ENCODE data around the gene DSCAM. TPM values are rescaled to one million over a fixed set of nuclear protein-coding genes. Genes with fewer than 3 reads are reported as not detected.
"Not testable (repeated sequence)": the region's sequence is repeated elsewhere in the genome, so short reads cannot be mapped to it uniquely, and the experiment has no call there.

DSCAM gene
- total RNA-seq, 1 donor from 2014 or later: not detected

GRCh38 chr21:40339050-40339449 lies 507.9 kb downstream of the DSCAM start:
- DNase-seq (ENCODE audit: extremely low read depth, low read depth, low spot score): no peak

GRCh38 chr21:40337981-40338380 lies 509.0 kb downstream of the DSCAM start:
- DNase-seq (ENCODE audit: extremely low read depth, low read depth, low spot score): no peak

GRCh38 chr21:40335704-40336103 lies 511.3 kb downstream of the DSCAM start:
- no peak for DNase-seq (ENCODE audit: extremely low read depth, low read depth, low spot score)

GRCh38 chr21:40334159-40334558 lies 512.8 kb downstream of the DSCAM start:
- DNase-seq (ENCODE audit: extremely low read depth, low read depth, low spot score): no peak

GRCh38 chr21:40333731-40334130 lies 513.2 kb downstream of the DSCAM start:
- no peak for DNase-seq (ENCODE audit: extremely low read depth, low read depth, low spot score)

- no peak for DNase-seq (ENCODE audit: extremely low read depth, low read depth, low spot score)
These were observed 515.2 kb downstream of the DSCAM start for GRCh38 chr21:40331804-40332203.

GRCh38 chr21:40331172-40331571 lies 515.8 kb downstream of the DSCAM start:
- no peak for DNase-seq (ENCODE audit: extremely low read depth, low read depth, low spot score)

GRCh38 chr21:40324389-40324788 lies 522.6 kb downstream of the DSCAM start:
- DNase-seq (ENCODE audit: extremely low read depth, low read depth, low spot score): no peak

GRCh38 chr21:40320718-40321117 lies 526.2 kb downstream of the DSCAM start:
- not testable (repeated sequence) for DNase-seq (ENCODE audit: extremely low read depth, low read depth, low spot score)

- no peak for DNase-seq (ENCODE audit: extremely low read depth, low read depth, low spot score)
These were observed 528.6 kb downstream of the DSCAM start for GRCh38 chr21:40318371-40318770.

- no peak for DNase-seq (ENCODE audit: extremely low read depth, low read depth, low spot score)
These were observed 530.9 kb downstream of the DSCAM start for GRCh38 chr21:40316104-40316503.

GRCh38 chr21:40315626-40316025 lies 531.3 kb downstream of the DSCAM start:
- DNase-seq (ENCODE audit: extremely low read depth, low read depth, low spot score): no peak

GRCh38 chr21:40313260-40313659 lies 533.7 kb downstream of the DSCAM start:
- no peak for DNase-seq (ENCODE audit: extremely low read depth, low read depth, low spot score)

- DNase-seq (ENCODE audit: extremely low read depth, low read depth, low spot score): no peak
These were observed 546.7 kb downstream of the DSCAM start for GRCh38 chr21:40300300-40300699.

GRCh38 chr21:40299451-40299850 lies 547.5 kb downstream of the DSCAM start:
- no peak for DNase-seq (ENCODE audit: extremely low read depth, low read depth, low spot score)

- no peak for DNase-seq (ENCODE audit: extremely low read depth, low read depth, low spot score)
These were observed 552.6 kb downstream of the DSCAM start for GRCh38 chr21:40294345-40294744.

- no peak for DNase-seq (ENCODE audit: extremely low read depth, low read depth, low spot score)
These were observed 555.4 kb downstream of the DSCAM start for GRCh38 chr21:40291560-40291959.

- DNase-seq (ENCODE audit: extremely low read depth, low read depth, low spot score): no peak
These were observed 562.5 kb downstream of the DSCAM start for GRCh38 chr21:40284409-40284808.

GRCh38 chr21:40282912-40283886 lies 563.8 kb downstream of the DSCAM start:
- DNase-seq (ENCODE audit: extremely low read depth, low read depth, low spot score): no peak

- no peak for DNase-seq (ENCODE audit: extremely low read depth, low read depth, low spot score)
These were observed 568.6 kb downstream of the DSCAM start for GRCh38 chr21:40278345-40278744.

GRCh38 chr21:40276001-40276400 lies 571.0 kb downstream of the DSCAM start:
- no peak for DNase-seq (ENCODE audit: extremely low read depth, low read depth, low spot score)

- no peak for DNase-seq (ENCODE audit: extremely low read depth, low read depth, low spot score)
These were observed 574.9 kb downstream of the DSCAM start for GRCh38 chr21:40272037-40272436.
